HL-60 (cell line): ENCODE results near the gene POLR2I.

ENCODE experiments used
- DNase-seq, 2 experiments: peaks; one replicate each; pipeline ENCODE4 v3.0.0-alpha.2; 2010 to 2020; ENCODE audit warnings: low read depth in 1 of 2, low spot score in 1 of 2
- H3K27ac ChIP-seq: fragments of 250-450 bp; sonication (Bioruptor Pico); replicated peaks from 2 replicates; pipeline ENCODE4 v1.5.1; 2020; ENCODE audit warnings: mild to moderate bottlenecking, moderate library complexity
- H3K27me3 ChIP-seq: fragments of 250-450 bp; sonication (Bioruptor Pico); 2 replicates; pipeline ENCODE4 v1.5.1; 2021; ENCODE audit warnings: mild to moderate bottlenecking, moderate library complexity; ENCODE audit not compliant: insufficient read depth, poor library complexity, severe bottlenecking
- H3K4me3 ChIP-seq: replicated peaks from 2 replicates; pipeline ENCODE4 v1.5.1; 2011; ENCODE audit warnings: mild to moderate bottlenecking, control low read depth, low read length; ENCODE audit not compliant: insufficient read depth
- CTCF ChIP-seq: IDR thresholded peaks from one replicate; pipeline ENCODE4 v1.5.1; 2011; ENCODE audit warnings: low read length, control low read depth, inconsistent platforms; ENCODE audit not compliant: insufficient read depth
- GABPA ChIP-seq: IDR thresholded peaks from 2 replicates; pipeline ENCODE4 v1.6.1; 2012; ENCODE audit warnings: low read depth
- POLR2AphosphoS5 ChIP-seq: IDR thresholded peaks from 2 replicates; pipeline ENCODE4 v1.6.1; 2012; ENCODE audit warnings: low read depth
- REST ChIP-seq: IDR thresholded peaks from 2 replicates; pipeline ENCODE4 v1.6.1; 2012; ENCODE audit warnings: low read depth; ENCODE audit not compliant: insufficient replicate concordance
- SPI1 ChIP-seq: IDR thresholded peaks from 2 replicates; pipeline ENCODE4 v1.6.1; 2012; ENCODE audit warnings: low read depth, mild to moderate bottlenecking, borderline replicate concordance

The POLR2I gene

GRCh38 chr19:36110487-36111199 lies 4.0 kb downstream of the POLR2I start, which contains the start of gene OVOL3:
Gene OVOL3, plus strand, starts transcription at chr19:36111143. Its CDS starts 60 bp downstream, at chr19:36111203.
- H3K4me3 ChIP-seq, result no peak within 1 kb of the TSS
- H3K27ac ChIP-seq, result no peak within 1 kb of the TSS
- no peak for TF ChIP-seq GABPA
- TF ChIP-seq SPI1, result no peak
- no peak for TF ChIP-seq CTCF
- TF ChIP-seq POLR2AphosphoS5, result no peak
- no peak for TF ChIP-seq REST
- H3K27me3 ChIP-seq, result no peaks in the 10 kb centered on the region
- no peak for DNase-seq

DNA sequence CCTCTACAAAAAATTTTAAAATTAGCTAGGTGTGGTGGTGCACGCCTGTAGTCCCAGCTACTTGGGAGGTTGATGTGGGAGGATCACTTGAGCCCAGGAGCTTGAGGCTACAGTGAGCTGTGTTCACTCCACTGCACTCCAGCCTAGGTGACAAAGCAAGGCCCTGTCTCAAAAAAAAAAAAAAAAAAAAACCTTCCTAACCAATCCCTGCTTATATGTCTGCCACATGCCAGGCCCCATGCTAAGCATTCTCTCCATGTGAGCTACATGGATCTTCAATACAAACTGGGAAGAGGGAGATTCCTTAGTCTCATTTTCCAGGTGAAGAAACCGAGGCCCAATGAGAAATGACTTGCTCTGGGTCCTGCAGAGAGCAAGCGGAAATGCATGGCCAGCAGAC lies 6.0 kb downstream of the POLR2I start:
- TF ChIP-seq POLR2AphosphoS5 (no peak), SPI1 (no peak), REST (no peak), CTCF (no peak), GABPA (no peak)
- no peak overlapping the region for H3K4me3 ChIP-seq
- no peaks in the 10 kb centered on the region for H3K27me3 ChIP-seq
- no peak overlapping the region for H3K27ac ChIP-seq
- DNase-seq, result no peak

- no peak overlapping the region for H3K4me3 ChIP-seq
- no peaks in the 10 kb centered on the region for H3K27me3 ChIP-seq
- no peak for TF ChIP-seq POLR2AphosphoS5
- no peak for TF ChIP-seq GABPA
- no peak for TF ChIP-seq SPI1
- TF ChIP-seq CTCF, result no peak
- no peak for TF ChIP-seq REST
- H3K27ac ChIP-seq, result no peak overlapping the region
- DNase-seq, result no peak
Observed at GRCh38 chr19:36106991-36107390, 7.7 kb downstream of the POLR2I start.
